Esophagus muscularis mucosa (tissue), 4 donors: ENCODE data around the gene CCZ1B.
"Not testable (repeated sequence)": the region's sequence is repeated elsewhere in the genome, so short reads cannot be mapped to it uniquely, and the experiment has no call there.

Experiments
- CTCF ChIP-seq, 3 experiments: fragments of 200-600 bp in 2 of 3; fragments of 450-650 bp in 1 of 3; sonication (generic) in 2 of 3; IDR thresholded peaks; one replicate each; pipeline ENCODE4 v1.5.1; 2017 to 2019; ENCODE audit warnings: antibody characterized with exemption in 3 of 3, mild to moderate bottlenecking in 2 of 3, moderate library complexity in 1 of 3
- EP300 ChIP-seq: sonication (generic); formaldehyde crosslinking; IDR thresholded peaks from one replicate; pipeline ENCODE4 v1.6.1; 2017; ENCODE audit warnings: antibody characterized with exemption
- POLR2A ChIP-seq: fragments of 450-650 bp; IDR thresholded peaks from one replicate; pipeline ENCODE4 v1.6.1; 2017; ENCODE audit warnings: antibody characterized with exemption, moderate library complexity, mild to moderate bottlenecking, low read depth

GRCh38 chr7:6753964-6754363 is 72.1 kb downstream of the CCZ1B start, which contains the start of gene RSPH10B2:
- TF ChIP-seq POLR2A; CTCF (IDR thresholded peaks at IDR 0.05); EP300: not testable (repeated sequence)
